HEK293T (cell line): ENCODE measurements around the gene SLC7A14.

Experiments
- CTCF ChIA-PET: fragments of 350-600 bp; formaldehyde crosslinking; extraction: SDS; loops from one replicate; lab custom pipeline; 2021; ENCODE audit warnings: antibody characterized with exemption, inconsistent platforms; lab: Yijun Ruan, JAX
- POLR2A ChIA-PET: fragments of 350-600 bp; formaldehyde crosslinking; extraction: SDS; loops from one replicate; lab custom pipeline; 2020; ENCODE audit warnings: antibody characterized with exemption, inconsistent platforms; lab: Yijun Ruan, JAX
- DNase-seq: peaks from one replicate; pipeline ENCODE4 v3.0.0; 2012; ENCODE audit warnings: mixed read lengths; ENCODE audit errors: extremely low spot score
- ARNT ChIP-seq: fragments of 450-650 bp; IDR thresholded peaks from 2 replicates; pipeline ENCODE4 v1.6.1; 2017; ENCODE audit warnings: mild to moderate bottlenecking
- BHLHE40 ChIP-seq: fragments of 450-650 bp; IDR thresholded peaks from 2 replicates; pipeline ENCODE4 v1.6.1; 2016; ENCODE audit warnings: mild to moderate bottlenecking, moderate library complexity, borderline replicate concordance
- CTBP1 ChIP-seq: fragments of 450-650 bp; IDR thresholded peaks from 2 replicates; pipeline ENCODE4 v1.6.1; 2016; ENCODE audit warnings: borderline replicate concordance
- ELF4 ChIP-seq: fragments of 450-650 bp; IDR thresholded peaks from 2 replicates; pipeline ENCODE4 v1.6.1; 2017; ENCODE audit warnings: antibody characterized with exemption
- FOXA1 ChIP-seq: fragments of 450-650 bp; IDR thresholded peaks from 2 replicates; pipeline ENCODE4 v1.6.1; 2016; ENCODE audit warnings: mild to moderate bottlenecking
- FOXK2 ChIP-seq: fragments of 450-650 bp; IDR thresholded peaks from 2 replicates; pipeline ENCODE4 v1.6.1; 2016; ENCODE audit warnings: mild to moderate bottlenecking
- FOXM1 ChIP-seq: fragments of 450-650 bp; IDR thresholded peaks from 2 replicates; pipeline ENCODE4 v1.6.1; 2017; ENCODE audit warnings: mild to moderate bottlenecking, borderline replicate concordance
- HDGF ChIP-seq: fragments of 450-650 bp; IDR thresholded peaks from 2 replicates; pipeline ENCODE4 v1.6.1; 2017; ENCODE audit warnings: antibody characterized with exemption, borderline replicate concordance
- L3MBTL2 ChIP-seq: fragments of 450-650 bp; conservative IDR thresholded peaks from 2 replicates; pipeline ENCODE4 v1.6.1; 2016; ENCODE audit warnings: mild to moderate bottlenecking
- LEF1 ChIP-seq: fragments of 450-650 bp; IDR thresholded peaks from 2 replicates; pipeline ENCODE4 v1.6.1; 2017; ENCODE audit warnings: mild to moderate bottlenecking, borderline replicate concordance
- NFRKB ChIP-seq: fragments of 450-650 bp; IDR thresholded peaks from 2 replicates; pipeline ENCODE4 v1.6.1; 2016; ENCODE audit warnings: mild to moderate bottlenecking, moderate library complexity
- PKNOX1 ChIP-seq: fragments of 450-650 bp; IDR thresholded peaks from 2 replicates; pipeline ENCODE4 v1.6.1; 2016
- SP1 ChIP-seq: fragments of 450-650 bp; IDR thresholded peaks from 2 replicates; pipeline ENCODE4 v1.6.1; 2017
- SUZ12 ChIP-seq: fragments of 450-650 bp; IDR thresholded peaks from 2 replicates; pipeline ENCODE4 v1.6.1; 2016; ENCODE audit warnings: mild to moderate bottlenecking
- TARDBP ChIP-seq: fragments of 450-650 bp; IDR thresholded peaks from 2 replicates; pipeline ENCODE4 v1.6.1; 2016
- ZNF384 ChIP-seq: fragments of 450-650 bp; IDR thresholded peaks from 2 replicates; pipeline ENCODE4 v1.6.1; 2016

Gene SLC7A14

DNA sequence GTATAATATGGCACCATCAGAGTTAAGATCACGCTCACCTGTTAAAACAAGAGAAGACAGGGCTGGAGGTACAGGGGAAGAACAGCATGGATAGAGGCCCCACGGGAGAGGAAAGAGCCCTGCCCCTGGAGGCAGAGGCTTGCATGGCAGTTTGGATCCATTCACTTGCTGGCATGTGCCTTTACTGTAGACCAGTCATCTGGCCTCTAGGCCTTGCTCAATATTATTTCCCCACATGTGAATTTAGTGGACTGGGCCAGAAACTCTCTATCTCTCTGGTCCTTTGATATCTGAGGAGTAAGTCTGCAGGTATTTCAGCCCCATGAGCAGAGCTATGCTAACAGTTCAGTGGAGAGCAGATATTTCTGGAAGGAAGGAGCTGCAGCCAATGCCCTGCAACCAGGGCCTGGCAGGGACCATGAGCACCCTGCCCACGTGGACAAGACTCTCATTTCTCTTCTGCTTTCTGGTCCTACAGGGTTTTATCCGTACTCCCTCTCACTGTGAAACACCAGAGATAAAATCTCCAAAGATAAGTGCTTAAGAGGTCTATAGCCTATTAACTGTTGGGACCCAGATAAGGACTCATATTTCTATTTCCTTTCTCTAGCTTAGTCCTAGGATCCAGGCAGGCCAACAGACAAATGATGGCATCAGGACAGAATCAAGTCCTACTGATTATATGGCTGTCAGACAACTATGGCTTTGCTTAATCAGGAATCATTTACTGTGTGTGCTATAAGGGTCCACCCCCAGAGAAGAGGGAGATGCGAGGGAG lies 102.2 kb downstream of the SLC7A14 start:
- peak; percentile 45 for DNase-seq
- ChIA-PET POLR2A (no interaction called here), CTCF (no interaction called here)
- no peak for TF ChIP-seq FOXM1
- no peak for TF ChIP-seq FOXK2

- POLR2A ChIA-PET: no interaction called here
- no peak for TF ChIP-seq HDGF
- TF ChIP-seq ELF4: no peak
- no peak for TF ChIP-seq TARDBP
- no peak for TF ChIP-seq ARNT
- TF ChIP-seq FOXK2: no peak
- TF ChIP-seq ZNF384: no peak
- TF ChIP-seq NFRKB: no peak
- TF ChIP-seq CTBP1: no peak
- no peak for TF ChIP-seq FOXM1
- no peak for TF ChIP-seq BHLHE40
- no peak for TF ChIP-seq SP1
- TF ChIP-seq SUZ12: no peak
- no peak for TF ChIP-seq L3MBTL2
- CTCF ChIA-PET: no interaction called here
- no peak for DNase-seq
These were observed 103.7 kb downstream of the SLC7A14 start for GRCh38 chr3:170482199-170482598.

DNA sequence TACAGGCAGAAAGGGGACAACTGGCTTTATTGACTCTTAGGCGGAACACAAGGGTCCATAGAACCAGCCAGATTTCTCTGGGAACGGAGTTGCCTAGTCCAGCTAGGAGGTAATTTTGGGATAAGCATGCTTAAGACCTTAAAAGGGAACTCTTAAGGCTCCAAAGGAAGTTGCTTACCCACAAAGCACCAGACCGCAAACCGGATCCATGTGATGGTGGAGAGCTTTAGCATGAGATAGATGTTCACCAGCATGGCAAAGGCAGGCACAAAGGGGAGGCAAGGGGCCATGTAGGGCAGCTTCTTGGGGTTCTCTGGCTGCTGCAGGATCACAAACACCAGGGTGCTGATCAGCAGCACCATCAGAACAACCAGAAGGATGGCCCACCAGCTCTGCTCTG lies 105.8 kb downstream of the SLC7A14 start:
- DNase-seq: no peak
- POLR2A ChIA-PET: no interaction called here
- CTCF ChIA-PET: no interaction called here
- no peak for TF ChIP-seq ZNF384
- TF ChIP-seq ELF4: no peak
- no peak for TF ChIP-seq PKNOX1
- TF ChIP-seq CTBP1: no peak
- no peak for TF ChIP-seq TARDBP
- TF ChIP-seq LEF1: no peak
- no peak for TF ChIP-seq NFRKB

- no peak for DNase-seq
- POLR2A ChIA-PET: no interaction called here
- no peak for TF ChIP-seq PKNOX1
- TF ChIP-seq FOXM1: no peak
- no peak for TF ChIP-seq L3MBTL2
- TF ChIP-seq FOXK2: no peak
- TF ChIP-seq NFRKB: no peak
- no peak for TF ChIP-seq ARNT
- TF ChIP-seq HDGF: no peak
- TF ChIP-seq FOXA1: no peak
- no peak for TF ChIP-seq TARDBP
- no peak for TF ChIP-seq LEF1
- no peak for TF ChIP-seq SP1
- no peak for TF ChIP-seq SUZ12
- no peak for TF ChIP-seq ELF4
- no peak for TF ChIP-seq ZNF384
- TF ChIP-seq BHLHE40: no peak
- TF ChIP-seq CTBP1: no peak
- CTCF ChIA-PET: no interaction called here
These were observed 108.5 kb downstream of the SLC7A14 start for GRCh38 chr3:170477395-170477794.

DNA sequence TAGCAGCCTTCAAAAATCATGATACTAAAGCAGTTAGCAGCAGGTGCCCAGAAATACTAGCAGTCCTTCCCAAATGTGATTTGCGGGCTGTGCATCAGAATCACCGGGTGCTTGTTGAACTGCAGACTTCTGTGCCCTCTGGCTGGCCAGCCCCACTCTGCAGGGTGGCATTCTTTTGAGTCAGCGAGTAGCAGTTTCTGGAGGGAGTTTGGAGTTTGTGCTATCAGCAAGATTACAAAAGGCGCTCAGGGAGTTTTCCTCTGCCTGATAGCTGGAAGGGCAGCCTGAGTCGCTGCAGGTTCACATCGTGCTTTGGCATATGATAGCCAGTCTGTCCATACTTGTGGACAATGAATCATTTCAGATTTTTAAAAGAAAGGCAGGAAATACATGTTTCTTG lies 109.6 kb downstream of the SLC7A14 start:
- CTCF ChIA-PET: no interaction called here
- DNase-seq: no peak
- POLR2A ChIA-PET: no interaction called here
- TF ChIP-seq L3MBTL2 (no peak), ARNT (no peak), TARDBP (no peak), FOXM1 (no peak), CTBP1 (no peak), FOXA1 (no peak), LEF1 (no peak), ELF4 (no peak), NFRKB (no peak), SP1 (no peak), HDGF (no peak), PKNOX1 (no peak), FOXK2 (no peak), SUZ12 (no peak), BHLHE40 (no peak), ZNF384 (no peak)

DNA sequence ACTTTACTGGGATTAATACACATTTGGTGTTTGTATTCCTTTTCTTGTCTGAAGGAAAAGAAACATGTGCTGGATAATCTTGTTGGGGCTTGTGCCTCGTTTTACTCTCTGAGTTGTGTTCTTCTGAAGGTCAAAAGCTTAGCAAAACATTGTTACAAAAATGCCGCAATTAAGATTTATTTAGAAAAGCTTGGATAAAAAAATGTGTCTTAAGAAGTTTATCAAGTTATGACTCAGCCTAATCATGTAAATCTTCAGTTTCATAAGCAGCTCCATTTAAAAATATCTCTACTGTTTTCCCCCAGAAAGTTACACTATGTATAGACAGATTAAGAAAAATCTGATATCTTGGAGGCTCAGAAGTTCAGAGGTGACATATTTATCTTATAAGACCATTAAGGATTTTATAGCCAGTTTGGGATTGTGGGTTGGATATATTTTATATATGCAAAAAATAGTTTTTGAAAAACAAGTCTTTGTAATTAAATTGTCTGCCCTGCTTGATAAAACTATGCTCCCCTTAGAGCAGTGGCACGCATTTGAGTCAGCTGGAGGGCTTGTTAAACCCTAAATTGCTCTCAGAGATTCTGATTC lies 110.7 kb downstream of the SLC7A14 start:
- ChIA-PET POLR2A (no interaction called here), CTCF (no interaction called here)
- no peak for DNase-seq
- no peak for TF ChIP-seq SUZ12
- TF ChIP-seq FOXA1: no peak
- TF ChIP-seq LEF1: no peak
- TF ChIP-seq SP1: no peak
- TF ChIP-seq FOXK2: no peak
- no peak for TF ChIP-seq L3MBTL2
- no peak for TF ChIP-seq NFRKB
- no peak for TF ChIP-seq ARNT
- no peak for TF ChIP-seq ELF4
- TF ChIP-seq PKNOX1: no peak
- TF ChIP-seq FOXM1: no peak
- TF ChIP-seq ZNF384: no peak
- no peak for TF ChIP-seq HDGF
- TF ChIP-seq BHLHE40: no peak
- TF ChIP-seq CTBP1: no peak
